Iris pigment epithelial cell (primary cell): ENCODE results near the gene TTC7B.

Experiments used
- DNase-seq: peaks from one replicate; pipeline ENCODE4 v3.0.0-alpha.2; 2011; ENCODE audit warnings: low read depth

TTC7B gene

DNA sequence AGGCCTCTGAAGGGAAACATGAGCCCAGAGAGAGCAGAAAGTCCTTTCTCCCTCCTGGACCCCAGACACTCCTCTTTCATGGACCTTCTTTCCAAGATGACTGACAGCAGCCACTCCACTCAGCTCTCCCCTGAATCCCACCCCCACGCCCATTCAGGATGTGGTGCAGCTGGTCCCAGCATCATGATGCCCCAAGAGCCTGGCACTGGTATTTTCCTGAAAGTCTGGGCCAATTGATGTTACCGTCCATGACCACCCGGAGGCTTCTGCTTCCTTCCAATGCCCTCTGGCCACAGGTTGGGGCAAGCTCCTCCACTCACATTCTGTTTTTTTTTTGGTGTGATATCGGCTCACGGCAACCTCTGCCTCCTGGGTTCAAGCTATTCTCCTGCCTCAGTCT lies 306.8 kb downstream of the TTC7B start:
- DNase-seq = no peak

DNA sequence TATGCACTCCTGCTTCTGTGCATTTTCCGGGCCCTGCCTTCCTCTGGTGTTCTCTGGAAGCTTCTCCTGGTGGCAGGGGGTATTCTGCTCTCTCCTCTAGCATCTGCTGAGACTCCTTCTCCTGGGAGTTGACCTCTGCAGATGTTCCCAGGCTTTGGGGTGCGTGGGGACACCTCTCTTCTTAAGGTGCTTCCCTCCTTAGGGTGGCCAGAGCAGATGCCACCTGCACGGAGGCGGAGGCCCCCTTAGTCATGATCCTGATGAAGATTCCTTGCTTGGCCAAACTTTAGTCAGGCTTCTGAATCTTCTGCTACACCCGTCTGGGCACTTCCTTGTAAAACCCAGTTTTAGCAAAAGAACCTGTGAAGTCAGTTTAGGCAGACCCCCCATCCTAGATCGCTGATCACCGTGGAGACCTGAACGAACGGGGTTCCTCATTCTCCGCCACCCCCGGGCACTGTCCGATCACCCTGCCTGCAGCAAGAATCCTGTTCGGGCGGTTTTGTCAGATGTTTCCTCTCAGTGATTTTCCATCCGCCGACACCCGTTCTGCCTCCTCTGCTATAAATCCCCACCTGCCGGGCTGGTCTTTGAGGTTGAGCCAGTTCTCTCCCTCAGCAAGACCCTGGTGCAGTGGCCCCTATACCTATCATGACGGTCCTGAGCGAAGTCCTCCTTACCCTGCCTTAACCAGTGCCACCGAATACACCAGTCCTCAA lies 307.5 kb downstream of the TTC7B start:
- DNase-seq = no peak

DNA sequence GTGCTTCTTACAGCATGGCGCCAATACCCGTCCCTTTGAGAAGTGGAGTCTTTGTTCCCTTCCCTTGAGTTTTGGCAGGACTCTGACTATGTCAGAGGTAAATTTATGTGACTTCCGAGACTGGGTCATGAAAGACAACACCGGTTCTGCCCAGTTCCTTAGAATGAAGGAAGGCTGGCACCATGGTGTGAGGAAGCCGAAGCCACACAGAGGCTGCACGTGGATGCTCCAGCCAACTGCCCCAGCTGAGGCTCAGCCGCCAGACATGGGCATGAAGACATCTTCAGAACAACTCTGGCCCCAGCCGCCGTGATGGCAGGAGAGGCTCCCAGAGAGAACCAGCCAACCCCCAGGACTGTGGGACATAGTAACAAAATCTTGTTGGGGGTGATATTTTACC lies 308.2 kb downstream of the TTC7B start:
- no peak for DNase-seq

DNA sequence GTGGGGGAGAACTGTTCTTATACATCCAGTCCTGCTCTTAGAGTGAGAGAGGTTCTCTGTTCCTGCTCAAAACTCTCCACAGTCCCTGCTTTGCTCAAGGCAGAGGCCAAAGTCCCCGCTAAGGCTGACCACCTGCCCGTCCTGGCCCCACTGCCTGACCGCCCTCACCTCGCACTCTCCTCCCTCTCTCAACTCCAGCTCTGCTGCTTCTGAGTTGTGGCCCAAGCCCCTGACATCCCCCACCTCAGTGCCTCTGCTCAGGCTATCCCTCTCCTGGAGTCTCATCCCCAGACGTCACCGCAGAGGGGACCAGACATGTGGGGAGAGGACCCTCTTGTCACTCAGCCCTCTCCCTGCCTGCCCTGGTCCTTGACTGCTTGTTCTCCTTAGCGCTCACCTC lies 308.8 kb downstream of the TTC7B start:
- no peak for DNase-seq

DNA sequence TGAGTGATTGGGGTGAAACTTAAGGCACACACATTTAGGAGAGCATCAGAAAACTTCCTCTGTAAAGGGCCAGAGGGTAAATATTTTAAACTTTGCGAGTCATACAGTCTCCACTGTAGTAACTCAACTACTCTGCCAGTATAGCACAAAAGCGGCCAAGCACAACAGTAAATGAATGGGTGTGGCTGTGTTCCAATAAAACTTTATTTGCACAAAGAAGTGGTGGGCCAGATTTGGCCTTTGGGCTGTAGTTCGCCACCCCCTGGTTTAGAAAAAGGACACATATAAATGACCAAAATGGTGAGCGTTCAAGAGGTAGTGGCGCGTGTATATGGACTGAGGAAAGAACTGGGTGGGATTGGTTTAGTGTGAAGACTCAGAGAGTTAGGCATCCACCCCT lies 309.5 kb downstream of the TTC7B start:
- DNase-seq = no peak

DNA sequence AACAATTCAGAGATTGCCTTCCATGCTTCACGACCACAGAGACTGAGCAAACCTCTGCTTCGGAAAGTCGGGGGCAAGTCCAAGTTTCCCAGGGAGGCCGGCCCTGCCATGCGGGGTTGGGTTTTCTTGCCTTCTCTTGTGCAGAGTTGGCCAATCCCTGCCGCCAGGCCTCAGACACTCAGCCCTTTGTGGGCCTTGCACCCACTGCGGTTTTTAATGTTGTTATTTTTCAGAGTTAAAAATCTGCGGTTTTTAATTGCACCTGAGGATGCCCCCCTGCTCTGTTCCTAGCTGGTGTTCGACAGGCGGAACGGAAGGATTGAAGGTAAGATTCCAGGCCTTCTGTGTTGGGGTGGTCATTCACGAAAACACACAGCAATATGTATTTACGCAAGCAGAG lies 310.7 kb downstream of the TTC7B start:
- no peak for DNase-seq

DNA sequence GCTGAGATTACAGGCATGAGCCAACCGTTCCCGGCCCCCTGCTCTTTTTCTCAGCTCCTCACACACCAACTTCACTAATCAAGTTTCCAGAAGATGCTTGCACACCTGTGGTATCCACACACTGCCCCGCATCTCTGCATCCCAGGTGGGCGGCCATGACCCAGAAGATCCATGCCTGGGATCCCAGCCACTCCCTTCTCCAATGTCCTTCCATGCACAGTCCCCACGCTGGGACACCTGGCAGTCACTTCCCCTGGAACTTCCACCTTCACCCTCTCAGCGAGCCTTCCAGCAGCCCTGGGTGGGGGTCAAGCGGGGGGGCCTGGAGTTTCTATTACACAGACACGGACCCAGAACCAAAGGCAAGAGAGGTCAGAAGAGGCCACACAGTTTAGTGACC lies 311.6 kb downstream of the TTC7B start:
- no peak for DNase-seq

DNA sequence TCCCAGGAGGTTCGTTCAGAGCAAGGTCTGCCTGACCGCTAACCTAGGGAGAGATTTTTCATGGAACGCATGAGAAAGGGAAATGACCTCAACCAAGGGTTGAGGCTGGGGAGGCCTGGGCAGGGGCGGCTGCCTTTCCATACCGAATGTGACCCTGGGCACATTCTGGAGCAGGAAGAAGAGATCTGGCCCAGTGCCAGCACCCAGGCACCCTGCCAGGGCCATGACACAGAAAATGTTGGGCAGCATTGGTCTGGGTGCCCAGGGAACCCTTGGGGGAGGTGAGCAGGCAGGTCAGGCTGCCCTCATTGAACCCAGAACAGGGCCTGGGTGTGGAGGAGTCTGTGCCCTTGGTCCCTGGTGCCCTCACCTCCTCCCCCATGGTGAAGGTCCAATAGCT lies 312.6 kb downstream of the TTC7B start:
- no peak for DNase-seq

DNA sequence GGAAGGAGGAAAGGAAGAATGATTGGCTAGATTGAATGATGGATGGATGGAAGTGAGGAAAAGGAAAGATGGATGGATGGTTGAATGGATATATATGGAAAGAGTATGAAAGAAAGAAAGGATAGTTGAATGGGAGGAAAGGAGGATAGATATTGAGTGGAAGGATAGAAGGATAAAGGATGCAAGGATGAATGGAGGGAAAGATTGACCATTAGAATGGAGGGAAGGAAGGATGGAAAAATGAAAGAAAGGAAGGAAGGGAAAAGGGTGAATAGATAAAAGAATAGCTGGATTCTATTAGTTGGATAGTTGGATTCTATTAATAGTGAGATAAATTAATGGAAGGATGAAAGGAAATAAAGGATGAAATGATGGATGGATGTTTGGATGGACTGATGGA lies 313.5 kb downstream of the TTC7B start:
- DNase-seq = no peak

DNA sequence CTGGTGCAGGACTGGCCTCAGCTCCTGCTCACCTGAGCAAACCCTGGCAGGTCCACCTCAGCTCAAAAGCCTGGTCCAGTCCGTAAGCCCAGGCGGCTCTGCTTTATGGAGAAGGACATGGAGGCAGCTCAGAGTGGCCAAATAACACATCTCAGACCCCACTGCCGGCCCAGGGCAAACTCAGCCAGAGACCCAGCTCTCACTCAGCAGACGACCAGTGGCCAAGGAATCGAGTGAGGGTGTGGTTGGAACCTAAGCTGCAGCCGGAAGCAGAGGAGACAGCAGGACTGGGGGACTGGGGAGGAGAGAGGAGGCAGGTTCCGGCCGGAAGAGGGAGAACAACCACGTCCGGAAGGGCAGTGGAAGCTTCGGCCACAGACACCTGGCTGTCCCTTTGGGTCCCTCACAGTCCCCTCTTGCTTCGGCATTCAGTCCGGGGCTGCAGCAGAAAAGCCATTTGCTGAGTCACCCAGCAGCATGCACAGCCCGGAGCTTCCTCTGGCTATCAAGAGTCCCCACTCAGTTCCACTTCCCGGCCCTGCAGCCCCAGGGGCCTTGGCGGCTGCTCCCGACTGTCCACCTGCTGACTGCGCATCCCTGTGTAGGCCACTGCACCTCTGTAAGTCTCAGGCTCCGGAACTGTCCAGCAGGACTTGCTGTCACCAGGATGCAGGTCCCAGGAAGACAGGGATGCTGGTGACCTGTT lies 315.4 kb downstream of the TTC7B start:
- DNase-seq = no peak

DNA sequence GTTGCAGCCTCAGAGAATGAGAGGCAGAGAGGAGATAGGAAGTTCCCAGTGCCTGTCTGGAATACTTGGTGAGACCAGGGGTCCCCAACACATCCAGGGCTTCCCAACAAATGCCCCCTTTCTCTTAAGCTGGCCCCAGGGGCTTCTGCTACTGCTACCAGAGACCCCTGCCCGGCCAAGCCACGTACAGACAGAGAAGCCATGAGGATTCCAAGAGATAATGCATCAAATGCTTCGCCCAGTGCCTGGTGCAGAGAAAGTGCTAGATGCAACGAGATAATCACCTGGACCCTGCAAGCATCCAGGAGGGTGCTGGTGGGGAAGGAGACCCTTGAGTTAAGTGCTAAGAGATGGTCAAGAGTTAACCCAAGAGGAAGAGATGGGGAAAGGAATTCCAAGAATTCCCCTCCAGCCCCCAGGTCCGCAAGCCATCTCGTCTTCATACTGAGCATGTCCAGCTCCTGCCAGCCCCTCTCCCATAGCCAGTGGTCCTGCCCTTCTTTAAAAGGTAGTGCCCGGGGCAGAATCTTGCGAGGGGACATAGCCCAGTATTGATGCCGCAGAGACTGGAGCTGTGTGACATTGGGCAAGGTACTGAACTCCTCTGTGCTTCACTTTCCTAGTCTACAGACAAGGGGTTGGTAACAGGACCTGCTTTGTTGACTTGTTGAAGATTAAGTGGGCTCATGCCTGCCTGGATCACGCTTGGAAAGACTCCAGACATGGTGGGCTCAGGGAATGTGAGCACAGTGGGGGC lies 316.1 kb downstream of the TTC7B start:
- DNase-seq = no peak

DNA sequence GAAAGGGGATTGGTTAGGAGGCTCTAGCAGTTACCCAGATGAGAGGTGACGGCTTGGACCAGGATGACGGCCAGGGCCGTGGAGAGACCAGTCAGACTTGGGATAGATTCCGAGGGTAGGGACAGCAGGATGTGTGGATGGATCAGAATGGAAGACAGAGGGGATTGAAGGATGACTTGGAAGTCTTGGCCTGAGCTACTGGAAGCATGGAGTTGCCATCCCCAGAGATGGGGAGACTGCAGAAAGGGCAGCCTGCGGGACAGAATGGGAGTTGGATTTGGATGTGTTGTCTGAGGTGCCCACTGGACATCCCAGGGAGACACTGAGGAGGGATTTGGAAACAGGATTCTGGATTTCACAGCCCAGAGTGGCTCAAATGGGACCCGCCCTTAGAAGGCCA lies 317.1 kb downstream of the TTC7B start:
- no peak for DNase-seq

DNA sequence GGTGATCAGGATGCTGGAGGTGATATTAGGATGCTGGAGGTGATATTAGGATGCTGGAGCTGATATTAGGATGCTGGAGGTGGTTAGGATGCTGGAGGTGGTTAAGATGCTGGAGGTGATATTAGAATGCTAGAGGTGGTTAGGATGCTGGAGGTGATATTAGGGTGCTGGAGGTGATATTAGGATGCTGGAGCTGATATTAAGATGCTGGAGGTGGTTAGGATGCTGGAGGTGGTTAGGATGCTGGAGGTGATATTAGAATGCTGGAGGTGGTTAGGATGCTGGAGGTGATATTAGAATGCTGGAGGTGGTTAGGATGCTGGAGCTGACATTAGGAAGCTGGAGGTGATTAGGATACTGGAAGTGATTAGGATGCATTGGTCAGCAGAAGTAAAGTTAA lies 318.0 kb downstream of the TTC7B start:
- DNase-seq = no peak

DNA sequence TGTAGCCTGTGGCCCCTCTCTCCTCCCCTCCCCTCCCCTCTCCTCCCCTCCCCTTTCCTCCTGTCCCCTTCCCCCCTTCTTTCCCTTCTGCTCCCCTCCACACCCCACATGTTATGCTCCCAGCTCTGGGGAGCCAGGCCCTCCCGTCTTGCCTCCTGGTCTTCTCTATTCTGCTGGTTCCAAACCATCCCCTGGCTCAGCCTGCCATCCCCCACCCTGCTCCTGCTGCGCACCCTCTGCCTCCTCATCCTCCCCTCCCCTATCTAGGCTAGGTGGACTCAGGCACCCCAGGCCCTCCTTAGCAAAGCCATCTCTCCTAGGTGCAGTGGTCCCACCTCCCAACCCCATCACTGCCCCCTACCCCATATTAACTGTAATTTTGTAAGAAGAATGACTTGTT lies 319.9 kb downstream of the TTC7B start:
- no peak for DNase-seq

DNA sequence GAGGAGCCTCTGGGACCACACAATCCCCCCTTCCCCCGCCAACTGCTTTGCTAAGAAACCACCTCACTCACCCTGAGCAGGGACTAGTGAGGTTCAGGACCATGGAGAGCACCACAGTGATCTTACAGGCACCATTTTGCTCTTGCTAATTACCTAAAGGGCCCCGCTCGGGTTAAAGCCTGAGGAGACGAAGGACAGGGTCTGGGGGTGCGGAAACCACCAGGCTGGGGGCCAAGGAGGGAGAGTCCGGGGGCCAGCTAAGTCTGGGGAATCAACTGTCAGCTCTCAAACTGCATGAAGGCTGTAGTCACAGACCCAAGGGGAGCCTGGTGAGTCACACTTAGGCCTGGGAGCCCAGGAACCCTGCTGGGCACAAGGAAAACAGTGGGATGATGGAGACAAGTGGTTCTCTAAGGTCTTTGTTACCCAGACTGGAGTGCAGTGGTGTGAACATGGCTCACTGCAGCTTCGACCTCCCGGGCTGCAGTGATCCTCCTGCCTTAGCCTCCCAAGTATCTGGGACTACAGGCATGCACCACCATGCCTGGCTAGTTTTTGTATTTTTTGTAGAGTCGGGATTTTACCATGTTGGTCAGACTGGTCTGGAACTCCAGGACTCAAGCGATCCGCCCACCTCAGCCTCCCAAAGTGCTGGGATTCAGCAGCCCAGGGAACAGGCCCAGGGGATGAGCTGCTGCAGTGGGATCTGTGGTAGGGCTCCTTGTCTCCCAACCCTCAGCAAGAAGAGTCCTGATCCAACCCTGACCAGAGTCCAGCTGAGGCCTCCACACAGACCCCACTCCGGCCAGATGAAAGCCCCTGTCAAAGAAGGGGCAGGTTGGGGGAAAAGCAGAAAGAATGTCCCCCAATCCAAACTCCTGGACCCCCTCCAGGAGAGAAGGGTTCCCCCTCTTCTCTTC lies 320.6 kb downstream of the TTC7B start:
- peak; percentile 70 for DNase-seq

DNA sequence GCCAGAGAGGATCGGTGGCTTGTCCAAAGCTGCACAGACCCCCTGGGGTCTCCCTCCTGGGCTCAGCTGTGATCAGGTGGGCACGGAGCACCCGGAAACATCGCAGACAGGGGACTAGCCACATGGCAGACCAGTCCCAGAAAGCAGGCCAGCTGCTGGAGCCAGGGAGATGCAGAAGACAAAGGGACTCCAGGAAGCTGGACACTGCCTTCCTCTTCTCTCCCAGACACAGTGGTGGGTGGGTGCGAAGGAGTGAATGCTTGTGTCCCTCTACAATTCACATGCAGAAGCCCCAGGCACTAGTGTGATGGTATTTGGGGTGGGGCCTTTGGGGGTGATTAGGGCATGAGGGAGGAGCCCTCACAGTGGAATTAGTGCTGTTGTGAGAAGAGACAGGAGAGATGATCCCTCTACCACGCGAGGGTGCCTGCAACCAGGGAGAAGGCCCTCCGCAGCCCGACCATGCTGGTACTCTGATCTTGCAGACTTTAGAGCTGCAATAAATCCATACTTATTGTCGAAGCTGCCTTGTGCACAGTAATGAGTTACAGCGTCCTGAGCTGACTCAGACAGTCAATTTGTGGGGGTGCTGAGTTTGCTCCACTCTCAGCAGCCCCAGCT lies 324.2 kb downstream of the TTC7B start:
- peak; percentile 37 for DNase-seq

DNA sequence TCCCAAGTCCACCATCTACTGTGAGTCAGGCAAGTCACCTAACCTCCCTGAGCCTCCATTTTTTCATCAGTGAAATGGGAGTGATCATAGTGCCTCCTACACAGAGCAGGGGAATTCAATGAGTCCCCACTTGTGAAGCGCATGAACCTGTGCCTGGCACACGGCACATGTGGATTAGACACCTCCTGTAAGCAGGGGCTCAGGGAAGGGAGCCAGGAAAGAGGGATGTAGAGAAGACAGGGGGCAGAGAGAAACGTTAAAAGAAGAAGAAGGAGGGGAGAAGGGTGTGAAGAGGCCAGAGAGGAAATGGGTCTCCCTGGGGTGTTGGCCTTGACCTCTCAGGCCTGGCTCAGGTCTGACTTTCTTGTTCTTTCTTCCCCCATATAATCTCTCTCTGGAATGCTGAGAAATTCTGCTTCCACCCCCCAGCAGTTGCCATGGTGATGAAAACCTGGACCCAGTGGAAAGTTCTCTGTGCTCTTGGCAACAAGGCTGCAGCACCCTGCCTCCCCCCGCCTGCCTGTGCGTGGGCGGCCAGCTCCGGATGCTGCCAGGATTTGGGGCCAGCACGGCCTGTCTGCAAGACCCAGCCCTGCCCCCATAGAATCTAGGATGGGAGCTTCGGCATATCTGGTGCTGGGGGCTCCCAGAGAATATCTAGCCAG lies 324.9 kb downstream of the TTC7B start:
- DNase-seq = peak; percentile 91

DNA sequence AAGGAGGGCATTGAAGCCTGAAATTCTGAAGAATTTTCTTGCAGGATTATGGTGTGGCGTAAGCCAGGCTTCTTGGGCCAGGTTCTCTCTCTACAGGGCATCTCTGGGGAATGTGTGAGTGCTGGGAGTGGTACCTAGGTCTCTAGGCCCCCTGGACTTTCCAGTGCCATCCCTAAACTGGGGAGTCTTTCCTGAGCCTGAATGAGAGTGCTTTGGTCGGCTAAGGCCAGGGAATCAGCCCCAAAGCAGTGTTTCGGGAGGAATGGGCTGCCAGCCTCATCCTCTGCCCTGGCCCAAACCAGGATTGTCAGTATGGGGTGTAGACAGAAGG lies 325.5 kb downstream of the TTC7B start:
- DNase-seq = no peak

DNA sequence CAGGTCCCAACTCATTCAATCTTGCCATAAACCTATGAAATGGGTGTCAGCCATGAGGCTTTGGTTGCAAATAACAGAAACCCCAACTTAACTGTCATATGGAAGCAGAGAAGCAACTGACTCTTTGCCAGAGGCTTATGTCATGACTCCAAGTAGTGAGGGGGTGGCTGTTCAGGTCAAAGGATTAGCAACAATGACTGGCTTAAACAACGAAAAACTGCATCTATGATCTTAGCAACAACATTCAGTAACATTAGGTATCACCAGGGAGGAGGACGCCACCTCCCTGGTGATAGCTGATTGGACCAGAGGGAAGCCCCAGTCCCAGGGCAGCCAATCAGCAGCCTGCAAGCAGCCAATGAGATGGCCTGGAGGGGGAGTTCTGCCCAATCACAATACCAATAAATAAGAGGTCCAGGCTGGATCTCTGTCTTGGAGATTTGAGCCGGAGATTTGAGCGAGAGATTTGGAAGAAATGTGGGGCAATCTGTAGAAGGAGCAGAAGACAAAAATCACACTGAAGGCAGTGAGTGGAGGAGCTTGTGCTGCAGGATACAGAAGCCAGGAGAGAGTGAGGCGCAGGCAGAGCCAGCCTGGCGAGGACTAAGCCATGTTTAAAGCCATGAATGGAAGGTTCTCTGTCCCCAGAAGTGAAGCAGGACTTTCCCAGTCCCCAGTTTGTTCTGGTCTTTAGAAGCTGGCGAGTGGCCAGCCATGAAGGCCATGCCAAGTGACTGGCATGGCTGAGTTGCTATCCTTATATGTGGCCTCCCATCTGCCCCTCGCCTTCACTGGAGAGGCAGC lies 326.1 kb downstream of the TTC7B start:
- DNase-seq = peak; percentile 76

DNA sequence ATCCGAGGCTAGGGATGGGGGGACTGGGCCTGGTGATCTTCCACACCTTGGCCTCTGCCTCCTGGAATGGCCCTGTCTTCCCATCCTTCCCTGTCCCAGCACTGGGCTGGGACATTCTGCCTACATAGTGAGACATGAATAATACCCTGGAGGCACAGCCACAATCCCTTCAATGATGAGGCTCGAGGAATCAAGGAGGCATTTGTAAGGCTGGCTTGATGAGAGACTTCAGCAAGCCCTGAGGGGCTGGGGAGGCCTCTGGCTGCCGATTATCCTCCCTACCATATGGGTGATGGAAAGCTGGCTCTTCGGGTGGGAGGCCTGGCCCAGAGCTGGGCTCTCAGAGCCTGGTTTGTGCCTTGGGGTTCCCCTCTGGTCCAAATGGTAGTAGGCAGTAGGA lies 326.9 kb downstream of the TTC7B start:
- DNase-seq = no peak
